ENCODE data around the gene DIAPH3.

DIAPH3 gene

DNA sequence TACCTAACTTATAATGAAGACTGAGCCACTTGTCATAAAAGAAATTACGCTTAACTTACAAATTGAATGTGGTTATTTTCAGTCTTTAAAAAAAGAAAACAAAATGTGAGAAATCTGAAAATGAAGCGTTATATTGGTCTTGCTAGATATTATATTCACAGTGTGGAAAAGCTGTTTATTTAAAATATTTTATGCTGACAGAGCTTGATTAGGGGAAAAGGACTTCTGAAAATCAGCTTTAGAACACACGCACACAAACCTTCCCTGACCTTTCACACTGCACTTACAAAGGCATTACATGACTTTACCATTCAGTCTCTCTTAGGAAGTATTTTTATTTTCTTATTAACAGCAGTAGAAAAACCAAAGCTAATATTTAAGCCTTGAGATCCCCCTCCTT is 461.5 kb downstream of the DIAPH3 start:
- no peak for DNase-seq

DNA sequence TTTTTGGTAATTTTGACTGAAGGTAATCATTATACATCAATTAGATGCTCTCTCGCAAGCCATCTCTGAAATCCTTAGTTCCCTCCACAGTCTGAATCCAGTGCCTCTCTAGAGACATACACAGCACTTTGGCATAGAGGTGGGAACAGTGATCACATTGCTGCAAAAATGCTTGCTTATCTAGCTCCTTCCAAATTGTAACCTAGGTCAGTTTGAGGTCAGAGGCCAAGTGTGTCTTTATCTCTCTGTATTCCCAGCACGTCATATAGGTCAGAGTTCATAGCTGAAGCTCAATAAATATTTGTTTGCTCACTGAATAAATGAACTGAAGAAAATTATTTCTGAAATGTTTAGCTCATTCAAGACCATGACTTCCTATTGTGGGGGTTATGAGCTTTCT is 462.5 kb downstream of the DIAPH3 start:
- no peak for DNase-seq

DNA sequence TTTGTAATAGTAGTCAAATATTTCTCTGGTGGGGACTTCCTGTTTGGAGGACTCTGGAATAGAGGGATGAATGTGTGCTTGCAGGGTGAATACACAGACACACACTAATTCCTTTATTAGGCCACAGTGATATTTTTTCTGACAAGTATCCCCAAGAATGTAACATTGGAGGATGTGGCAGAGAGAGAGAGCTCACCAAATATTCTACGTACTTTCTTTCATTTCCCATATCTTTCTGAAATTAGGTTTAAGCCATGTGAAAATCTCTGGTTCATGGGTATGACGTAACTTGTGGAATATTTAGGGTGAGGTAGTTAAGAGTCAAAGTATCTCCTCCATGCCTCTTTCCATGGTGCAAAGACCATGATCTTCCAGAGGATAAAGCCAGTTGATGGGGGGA is 463.4 kb downstream of the DIAPH3 start:
- DNase-seq: no peak

- no peak for DNase-seq
These were observed 467.5 kb downstream of the DIAPH3 start for GRCh38 chr13:59696271-59696670.

- no peak for DNase-seq
These were observed 472.1 kb downstream of the DIAPH3 start for GRCh38 chr13:59691501-59692066.

- no peak for DNase-seq
These were observed 472.7 kb downstream of the DIAPH3 start for GRCh38 chr13:59690857-59691500.

- DNase-seq: no peak
These were observed 474.7 kb downstream of the DIAPH3 start for GRCh38 chr13:59689057-59689456.

DNA sequence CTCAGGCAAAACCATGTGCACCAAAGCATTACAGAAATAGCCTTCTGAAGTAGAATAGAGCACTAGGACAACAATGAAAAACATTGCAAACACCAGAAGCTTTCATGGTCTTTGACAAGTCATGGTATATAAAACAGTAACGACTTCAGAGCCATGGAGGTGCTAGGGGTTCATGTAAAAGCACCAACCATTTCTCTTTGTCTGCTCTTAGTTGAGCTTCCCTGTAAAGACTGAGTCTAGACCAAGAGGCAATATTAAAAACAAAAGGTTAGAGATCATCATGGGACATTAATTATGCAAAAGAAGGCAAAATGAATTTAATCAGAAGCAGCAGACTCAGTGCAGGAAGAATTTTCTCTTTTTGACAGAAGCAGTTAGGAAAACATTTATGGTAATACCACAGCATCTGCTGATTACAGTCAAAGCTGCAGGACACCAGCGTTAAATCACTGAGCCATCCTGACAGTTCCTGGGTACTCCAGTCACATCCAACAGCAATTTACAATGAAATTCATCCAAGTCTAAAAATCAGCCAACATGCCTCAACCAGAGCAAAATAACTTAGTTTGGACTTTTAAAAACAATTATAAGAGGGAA is 476.8 kb downstream of the DIAPH3 start:
- no peak for DNase-seq

DNA sequence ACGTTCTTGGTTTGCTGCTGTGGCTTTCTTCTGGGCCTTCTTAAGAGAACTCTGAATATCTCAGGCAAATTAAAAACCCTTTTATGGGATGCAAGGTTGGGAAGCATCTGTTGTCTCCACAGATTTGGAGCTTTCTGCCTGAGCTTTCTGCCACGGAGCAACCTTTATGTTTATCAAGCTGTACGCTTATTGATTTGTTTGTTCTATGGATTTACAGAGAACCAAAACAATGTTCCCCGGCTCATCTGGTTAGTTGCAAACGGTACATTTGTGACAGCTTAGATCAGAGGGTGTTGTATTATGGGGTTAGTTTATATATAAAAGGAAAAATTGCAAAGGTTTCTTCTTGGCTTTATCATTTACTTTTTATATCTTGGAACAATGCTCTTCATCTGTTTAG is 479.6 kb downstream of the DIAPH3 start:
- no peak for DNase-seq

DNA sequence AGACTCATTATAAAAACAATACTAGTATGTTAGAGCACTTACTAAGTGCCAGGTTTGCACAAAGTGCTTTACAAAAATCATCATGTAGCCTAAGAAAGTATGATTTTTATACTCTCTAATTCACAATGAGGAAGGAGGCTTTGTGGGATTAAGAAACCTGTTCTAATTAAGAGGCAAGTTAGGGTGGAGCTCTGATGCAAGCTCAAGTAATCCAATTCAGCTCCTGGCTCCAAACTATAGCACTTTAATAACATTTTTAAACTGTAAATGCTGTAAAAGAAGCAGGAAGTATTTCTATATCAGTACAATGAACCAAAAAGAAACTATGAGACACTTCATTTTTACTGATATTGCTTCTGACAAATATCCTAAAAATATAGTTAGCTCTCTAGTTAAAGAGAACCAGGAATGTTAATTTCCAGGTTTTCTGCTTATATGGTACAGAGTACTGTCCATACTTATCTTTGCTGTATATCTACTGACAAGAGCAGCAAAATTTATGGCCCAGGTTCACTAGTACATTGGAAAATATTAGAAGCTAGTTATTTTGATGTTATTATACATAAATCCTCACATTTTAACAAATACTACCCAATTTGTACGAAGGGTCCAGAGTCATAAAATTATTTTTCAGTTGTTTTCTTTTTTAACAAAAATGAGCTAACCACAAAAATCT is 482.0 kb downstream of the DIAPH3 start:
- no peak for DNase-seq

DNA sequence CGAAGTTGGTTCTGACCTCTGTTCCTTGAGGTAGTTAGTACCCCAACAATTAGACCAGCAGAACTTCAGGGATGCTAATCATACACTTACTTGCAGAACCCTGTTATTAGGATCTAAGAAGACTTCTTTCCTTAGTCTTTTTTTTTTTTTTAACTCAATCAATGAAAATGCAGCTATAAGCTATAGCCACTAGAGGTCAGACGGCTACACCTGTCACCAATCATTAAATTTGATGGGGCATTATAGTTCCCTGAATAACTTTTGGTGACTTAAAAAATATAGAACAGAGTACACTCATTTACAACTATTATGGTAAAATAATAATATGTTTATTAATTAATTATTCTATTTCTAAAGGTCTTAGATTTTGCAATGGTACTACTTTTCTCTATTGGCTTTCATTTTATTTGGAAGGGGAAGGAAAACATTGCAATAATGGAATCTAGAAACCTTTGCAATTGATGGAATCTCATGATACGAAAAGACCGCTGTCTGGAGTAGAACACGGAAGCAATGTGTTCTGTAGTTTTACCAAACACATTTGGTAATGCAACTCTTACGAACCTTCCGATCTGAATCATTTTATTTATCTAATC is 483.2 kb downstream of the DIAPH3 start:
- no peak for DNase-seq

- DNase-seq: no peak
These were observed 484.5 kb downstream of the DIAPH3 start for GRCh38 chr13:59679254-59679653.

GRCh38 chr13:59677966-59678814 is 485.5 kb downstream of the DIAPH3 start:
- DNase-seq: no peak

DNA sequence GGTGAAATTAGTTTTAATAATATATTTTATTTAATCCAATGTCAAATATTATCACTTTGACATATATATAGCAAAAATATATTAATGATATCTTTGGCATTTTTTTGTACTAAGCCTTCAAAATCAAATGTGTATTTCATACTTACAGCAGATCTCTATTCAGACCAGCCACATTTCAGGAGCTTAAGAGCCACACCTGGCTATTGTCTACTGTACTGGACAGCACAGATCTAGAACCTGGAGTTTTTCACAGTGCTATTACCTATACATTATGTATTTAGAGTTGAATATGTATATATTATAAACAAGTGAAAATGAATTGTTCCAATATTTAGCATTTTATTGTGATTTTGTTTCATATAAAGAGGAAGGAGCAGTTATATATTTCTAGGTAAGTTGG is 486.3 kb downstream of the DIAPH3 start:
- no peak for DNase-seq

DNA sequence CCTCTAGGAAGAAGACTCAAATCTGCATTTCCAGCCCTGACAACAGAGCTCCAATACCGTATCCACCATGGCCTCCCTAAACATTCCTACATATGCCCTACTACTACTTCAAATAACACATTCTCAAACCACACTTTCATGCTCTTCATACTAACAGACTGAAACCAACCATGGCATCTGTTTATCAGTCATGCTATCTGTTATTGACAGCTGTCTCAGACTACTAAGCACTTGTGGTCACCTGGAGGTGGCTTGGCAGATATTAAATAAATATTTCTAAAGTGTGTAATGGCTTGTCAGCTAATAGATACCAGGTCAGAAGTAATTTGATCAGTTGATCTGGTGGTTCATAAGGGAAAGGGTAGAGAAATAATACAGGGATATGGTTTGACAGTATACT is 489.1 kb downstream of the DIAPH3 start:
- DNase-seq: no peak

- DNase-seq: no peak
These were observed 490.4 kb downstream of the DIAPH3 start for GRCh38 chr13:59673286-59673685.

GRCh38 chr13:59672445-59672844 is 491.3 kb downstream of the DIAPH3 start:
- DNase-seq: no peak

DNA sequence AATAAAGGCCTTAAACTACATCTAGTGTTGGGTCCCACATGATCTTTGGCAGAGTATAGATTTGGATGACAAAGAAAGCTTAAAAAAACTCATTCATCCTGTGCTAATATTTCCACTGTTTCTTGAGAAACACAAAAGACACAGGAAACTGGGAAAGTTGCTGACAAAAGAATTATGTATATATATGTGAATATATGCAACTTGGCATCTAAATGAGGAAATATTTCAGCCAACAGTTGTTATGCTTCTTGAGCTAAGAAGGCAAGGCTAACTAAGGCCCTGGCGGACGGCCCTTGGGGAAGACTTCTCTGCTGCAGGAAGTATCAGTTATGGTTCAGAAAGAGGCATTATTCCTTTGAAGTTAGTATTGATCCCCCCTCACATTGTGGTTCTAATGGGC is 491.8 kb downstream of the DIAPH3 start:
- DNase-seq: no peak

GRCh38 chr13:59666504-59666903 is 497.2 kb downstream of the DIAPH3 start:
- no peak for DNase-seq

GRCh38 chr13:59665732-59666131 is 498.0 kb downstream of the DIAPH3 start:
- DNase-seq: no peak

DNA sequence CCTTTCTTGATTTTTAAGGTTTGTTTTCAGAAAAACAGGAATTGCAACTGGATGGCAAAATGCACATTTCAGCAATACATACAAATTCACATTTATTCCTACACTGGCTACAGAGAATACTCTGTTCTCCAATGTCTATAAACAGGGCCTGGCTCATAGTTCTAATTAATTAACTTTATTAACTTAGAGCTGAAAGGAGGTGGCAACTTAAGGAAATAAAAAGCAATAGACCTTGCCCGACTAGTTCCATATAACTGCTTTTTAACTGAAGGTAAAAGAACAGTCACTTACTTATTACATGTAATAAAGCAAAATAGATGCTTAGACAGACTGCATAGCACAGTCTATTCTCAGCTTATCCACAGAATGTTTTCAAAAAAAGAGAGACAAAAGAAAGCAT is 498.5 kb downstream of the DIAPH3 start:
- no peak for DNase-seq

GRCh38 chr13:59664586-59664985 is 499.1 kb downstream of the DIAPH3 start:
- no peak for DNase-seq

DNA sequence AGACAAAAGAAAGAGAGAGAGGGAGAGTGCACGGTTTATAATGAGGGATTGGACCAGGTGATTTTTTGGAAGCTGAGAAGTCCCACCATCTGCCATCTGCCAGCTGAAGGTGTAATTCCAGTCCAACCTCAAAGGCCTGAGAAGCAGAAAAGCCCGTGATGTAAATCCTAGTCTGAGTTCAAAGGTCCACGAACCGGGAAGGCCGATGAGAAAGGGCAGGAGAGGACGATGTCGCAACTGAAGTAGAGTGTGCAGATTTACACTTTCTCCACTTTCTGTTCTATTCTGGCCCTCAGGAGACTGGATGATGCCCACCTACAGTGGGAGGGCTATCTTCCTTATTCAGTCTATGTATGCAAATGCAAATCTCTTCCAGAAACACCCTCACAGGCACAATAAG is 500.0 kb downstream of the DIAPH3 start:
- DNase-seq: no peak

All from activated CD4-positive, alpha-beta T cell treated with anti-CD3 and anti-CD28 coated beads, Interleukin-2, amount 50 U/mL, for 1 hour (primary cell).